GM21619 (cell line): ENCODE results near the gene TMEM168.

Source experiments
- ATAC-seq: cut with Tn5 transposase; IDR thresholded peaks from one replicate; pipeline ENCODE4 v1.9.1; 2021; ENCODE audit not compliant: unreplicated experiment

The TMEM168 gene

DNA sequence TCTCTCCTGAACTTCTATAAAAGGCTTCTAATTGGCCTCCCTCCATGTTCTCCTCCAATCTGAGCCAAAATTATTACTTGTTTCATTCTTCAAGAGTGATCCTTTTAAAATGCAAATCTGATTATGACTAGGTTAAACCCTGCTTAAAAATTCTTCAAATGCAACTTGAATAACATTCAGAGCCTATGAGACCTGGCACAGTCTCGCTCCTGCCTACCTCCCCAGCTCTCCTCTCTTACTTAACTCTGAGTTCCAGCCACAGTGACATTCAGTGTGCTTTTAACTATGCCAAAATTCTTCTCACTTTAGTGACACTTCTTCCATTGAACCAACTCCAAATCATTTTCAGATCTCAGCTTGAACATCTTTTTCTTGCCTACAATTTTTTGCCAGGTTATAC lies 68.8 kb downstream of the TMEM168 start:
- ATAC-seq = no peak

DNA sequence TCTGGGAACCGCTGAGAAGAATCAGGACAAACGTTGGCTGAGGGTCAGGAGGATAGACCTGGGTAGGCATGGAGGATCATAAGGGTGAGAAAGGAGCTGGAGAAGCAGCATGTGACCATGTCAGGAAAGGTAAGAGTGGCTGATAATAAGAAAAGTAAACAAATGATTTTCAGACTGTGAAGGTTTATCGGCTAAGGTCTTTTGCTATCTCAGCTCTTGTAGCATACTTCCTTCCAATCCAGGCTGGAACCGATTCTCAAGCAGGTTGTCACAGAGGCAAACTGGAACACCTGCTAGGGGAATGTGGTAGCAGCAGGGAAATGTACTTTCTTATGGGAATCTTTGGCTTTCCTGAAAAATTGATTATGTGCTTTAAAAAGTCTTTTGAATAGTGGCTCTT lies 74.7 kb downstream of the TMEM168 start:
- ATAC-seq = no peak

- ATAC-seq = no peak
Measured at GRCh38 chr7:112714917-112715316, 75.3 kb downstream of the TMEM168 start.
